ENCODE data around the gene USP17L29.
"Not testable (repeated sequence)": the region's sequence is repeated elsewhere in the genome, so short reads cannot be mapped to it uniquely, and the experiment has no call there.

- TF ChIP-seq CTCF (IDR thresholded peaks at IDR 0.05; ENCODE audit: poor library complexity, severe bottlenecking); MXI1 (conservative IDR thresholded peaks at IDR 0.05; ENCODE audit: poor library complexity, severe bottlenecking): not testable (repeated sequence)
Measured at GRCh38 chr4:9324865-9325264, 28.6 kb upstream of the USP17L29 start, which contains the start of gene USP17L24.
